Esophagus muscularis mucosa (tissue), 4 donors: ENCODE results near the gene IL17C.

ENCODE experiments used
- CTCF ChIP-seq, 3 experiments: fragments of 200-600 bp in 2 of 3; fragments of 450-650 bp in 1 of 3; sonication (generic) in 2 of 3; IDR thresholded peaks; one replicate each; pipeline ENCODE4 v1.5.1; 2017 to 2019; ENCODE audit warnings: antibody characterized with exemption in 3 of 3, mild to moderate bottlenecking in 2 of 3, moderate library complexity in 1 of 3
- EP300 ChIP-seq: sonication (generic); formaldehyde crosslinking; IDR thresholded peaks from one replicate; pipeline ENCODE4 v1.6.1; 2017; ENCODE audit warnings: antibody characterized with exemption
- POLR2A ChIP-seq: fragments of 450-650 bp; IDR thresholded peaks from one replicate; pipeline ENCODE4 v1.6.1; 2017; ENCODE audit warnings: antibody characterized with exemption, moderate library complexity, mild to moderate bottlenecking, low read depth
- POLR2AphosphoS5 ChIP-seq, 2 donors: sonication (generic); formaldehyde crosslinking; IDR thresholded peaks; one replicate each; pipeline ENCODE4 v1.6.1; 2017; ENCODE audit warnings: antibody characterized with exemption in 2 of 2

- TF ChIP-seq CTCF (IDR thresholded peaks at IDR 0.05) (no peak), POLR2A (no peak), EP300 (no peak), POLR2AphosphoS5 (IDR thresholded peaks at IDR 0.05) (no peak)
Measured at GRCh38 chr16:88595101-88595500, 43.3 kb upstream of the IL17C start.
